RWPE1 (cell line): ENCODE data around the gene MS4A6E.

Experiments used
- CTCF ChIA-PET: fragments of 350-600 bp; sonication (Branson Sonifier 250); formaldehyde crosslinking; extraction: SDS; loops from one replicate; lab custom pipeline; 2021; lab: Yijun Ruan, JAX
- POLR2A ChIA-PET: fragments of 400-600 bp; formaldehyde crosslinking; extraction: SDS; loops from one replicate; lab custom pipeline; 2020; ENCODE audit warnings: antibody characterized with exemption; ENCODE audit not compliant: low non-redundant PET; lab: Yijun Ruan, JAX
- DNase-seq: peaks from one replicate; pipeline ENCODE4 v3.0.0; 2012; ENCODE audit warnings: low spot score
- H3K27ac ChIP-seq: fragments of 450-650 bp; 2 replicates; pipeline ENCODE4 v1.5.1; 2017
- TF ChIP-seq, protein P1 (sequence below): fragments of 450-650 bp; conservative IDR thresholded peaks from 2 replicates; pipeline ENCODE4 v1.5.1; 2017; ENCODE audit warnings: low read depth, mild to moderate bottlenecking

Gene MS4A6E

DNA sequence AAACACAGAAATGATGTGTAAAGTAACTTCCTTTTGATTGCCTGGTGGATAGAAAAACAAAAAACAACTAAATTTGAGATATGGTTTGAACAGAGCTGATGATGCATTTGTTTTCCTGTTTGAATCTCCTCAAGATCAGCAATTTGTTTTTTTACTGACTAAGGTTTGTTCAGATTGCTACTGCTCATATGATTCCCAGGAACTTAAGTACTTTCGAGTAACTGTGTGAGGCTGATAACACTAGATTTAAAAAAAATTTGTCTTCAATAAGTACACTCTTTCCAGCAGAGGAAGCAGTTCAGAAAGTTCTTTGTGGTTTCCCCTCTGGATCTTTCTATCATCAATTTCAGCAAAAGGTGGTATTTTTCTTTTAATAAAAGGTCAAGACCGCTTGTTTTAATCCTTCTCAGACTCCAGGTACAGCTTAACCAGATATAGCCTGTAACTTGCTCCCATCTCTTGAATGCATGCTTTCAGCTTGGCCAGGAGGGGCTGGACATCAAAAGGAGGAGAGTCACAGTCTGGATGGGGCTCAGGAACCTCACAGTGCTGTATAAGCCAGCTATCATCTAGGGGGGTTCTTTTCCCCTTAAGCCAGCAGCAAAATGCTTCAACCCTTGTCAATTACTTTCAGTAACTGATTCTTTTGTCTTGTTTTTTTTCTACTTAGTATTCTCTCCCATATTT is 12.3 kb upstream of the MS4A6E start:
- TF ChIP-seq, protein P1, sequence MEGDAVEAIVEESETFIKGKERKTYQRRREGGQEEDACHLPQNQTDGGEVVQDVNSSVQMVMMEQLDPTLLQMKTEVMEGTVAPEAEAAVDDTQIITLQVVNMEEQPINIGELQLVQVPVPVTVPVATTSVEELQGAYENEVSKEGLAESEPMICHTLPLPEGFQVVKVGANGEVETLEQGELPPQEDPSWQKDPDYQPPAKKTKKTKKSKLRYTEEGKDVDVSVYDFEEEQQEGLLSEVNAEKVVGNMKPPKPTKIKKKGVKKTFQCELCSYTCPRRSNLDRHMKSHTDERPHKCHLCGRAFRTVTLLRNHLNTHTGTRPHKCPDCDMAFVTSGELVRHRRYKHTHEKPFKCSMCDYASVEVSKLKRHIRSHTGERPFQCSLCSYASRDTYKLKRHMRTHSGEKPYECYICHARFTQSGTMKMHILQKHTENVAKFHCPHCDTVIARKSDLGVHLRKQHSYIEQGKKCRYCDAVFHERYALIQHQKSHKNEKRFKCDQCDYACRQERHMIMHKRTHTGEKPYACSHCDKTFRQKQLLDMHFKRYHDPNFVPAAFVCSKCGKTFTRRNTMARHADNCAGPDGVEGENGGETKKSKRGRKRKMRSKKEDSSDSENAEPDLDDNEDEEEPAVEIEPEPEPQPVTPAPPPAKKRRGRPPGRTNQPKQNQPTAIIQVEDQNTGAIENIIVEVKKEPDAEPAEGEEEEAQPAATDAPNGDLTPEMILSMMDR, result no peak
- no peak for DNase-seq
- CTCF ChIA-PET, result interaction anchor here (0.6 to 1.4 kb wide), 3 partner anchors 25 to 549 kb away, joined by 3 to 5 read pairs (median 3); no protein-coding TSS in a partner anchor
- POLR2A ChIA-PET, result no interaction called here
- no peak overlapping the region for H3K27ac ChIP-seq

DNA sequence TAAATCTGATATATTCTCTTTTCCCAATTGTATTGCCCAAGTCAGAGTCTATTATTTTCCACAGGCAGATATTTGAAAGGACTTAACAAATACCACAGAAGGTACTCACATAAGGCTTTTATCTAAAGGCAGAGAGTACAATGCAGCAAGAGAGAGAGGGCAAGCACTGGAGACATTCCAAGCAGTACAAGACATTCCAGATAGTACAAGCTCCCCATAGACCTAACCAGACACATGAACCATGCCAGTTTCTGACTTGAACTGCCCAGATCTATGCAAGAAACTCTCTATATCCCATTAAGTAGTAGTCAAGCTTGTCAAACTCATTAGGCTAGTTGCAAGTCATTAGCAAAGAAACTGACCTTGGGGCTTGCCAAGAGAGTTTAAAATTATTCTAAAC is 11.2 kb upstream of the MS4A6E start:
- no peak overlapping the region for H3K27ac ChIP-seq
- ChIA-PET POLR2A (no interaction called here), CTCF (no interaction called here)
- TF ChIP-seq, protein P1, result no peak
- DNase-seq, result no peak

- POLR2A ChIA-PET, result no interaction called here
Observed at GRCh38 chr11:60316317-60316716, 10.7 kb upstream of the MS4A6E start.

GRCh38 chr11:60318726-60319125 is 8.3 kb upstream of the MS4A6E start:
- no peak for DNase-seq
- CTCF ChIA-PET, result no interaction called here
- TF ChIP-seq, protein P1, result no peak
- H3K27ac ChIP-seq, result no peak overlapping the region
- POLR2A ChIA-PET, result no interaction called here

More at GRCh38 chr11:60316317-60316716, 10.7 kb upstream of the MS4A6E start:
- H3K27ac ChIP-seq, result no peak overlapping the region
- no peak for DNase-seq
- TF ChIP-seq, protein P1, result no peak
- CTCF ChIA-PET, result no interaction called here

- TF ChIP-seq, protein P1, result no peak
- ChIA-PET POLR2A (no interaction called here), CTCF (no interaction called here)
- DNase-seq, result no peak
- H3K27ac ChIP-seq, result no peak overlapping the region
Observed at GRCh38 chr11:60321051-60321450, 6.0 kb upstream of the MS4A6E start.

GRCh38 chr11:60328460-60328859 is 1.4 kb downstream of the MS4A6E start:
- TF ChIP-seq, protein P1, result no peak
- CTCF ChIA-PET, result no interaction called here
- no peak overlapping the region for H3K27ac ChIP-seq
- POLR2A ChIA-PET, result no interaction called here
- DNase-seq, result no peak
